K562 (cell line): ENCODE results near the gene AMPD3. TPM values are rescaled to one million over a fixed set of nuclear protein-coding genes. Genes with fewer than 3 reads are reported as not detected.
A peak's percentile ranks its signal among the peaks of the same experiment; 100 is the strongest.

ENCODE experiments used
- ATAC-seq: fragments of 200-7000 bp; cut with Tn5 transposase; 3 replicates; pipeline ENCODE4 v1.9.1; 2020; ENCODE audit warnings: moderate library complexity
- BruUV-seq: library from RNA; stranded (reverse); fragments of 400-500 nt; replicated peaks from 2 replicates; lab custom pipeline; 2021; lab: Mats Ljungman, UMichigan
- CTCF ChIA-PET: fragments of 300-600 bp; formaldehyde crosslinking; extraction: SDS; loops from one replicate; lab custom pipeline; 2021; ENCODE audit warnings: low intra/inter-chr PET ratio; lab: Yijun Ruan, JAX
- POLR2A ChIA-PET: fragments of 300-600, 350-650 bp; sonication (Branson Sonifier 250); formaldehyde crosslinking; extraction: SDS; loops from one replicate; lab custom pipeline; 2021; ENCODE audit warnings: antibody characterized with exemption, inconsistent platforms; lab: Yijun Ruan, JAX
- DNase-seq, 4 experiments: peaks; one replicate each; pipeline versions ENCODE4 v3.0.0 to v3.0.0-alpha.2; 2011 to 2018; ENCODE audit warnings: low spot score in 3 of 4, mixed read lengths in 3 of 4; ENCODE audit errors: extremely low read depth in 1 of 4
- FAIRE-seq: peaks from 2 replicates; lab custom pipeline; 2011; peaks lifted over from hg19 to GRCh38; lab: Jason Lieb, UNC
- H2AFZ ChIP-seq: 2 replicates; pipeline ENCODE4 v1.6.0; 2011; ENCODE audit warnings: low read depth, low read length, control low read depth, inconsistent platforms
- H3K27ac ChIP-seq: fragments of 200-600 bp; 3 replicates; pipeline ENCODE4 v1.8.0; 2011; ENCODE audit warnings: low read depth, mild to moderate bottlenecking, control low read depth, inconsistent platforms, low read length, moderate library complexity, mixed read lengths; ENCODE audit errors: extremely low read depth
- H3K27me3 ChIP-seq, 2 experiments: fragments of 300-600 bp in 1 of 2; 2 replicates in 1 of 2; 3 replicates in 1 of 2; pipeline versions ENCODE4 v1.6.0 to v1.8.0; 2011; ENCODE audit warnings: inconsistent platforms in 2 of 2, low read length in 2 of 2, mild to moderate bottlenecking in 1 of 2, mixed read lengths in 1 of 2, moderate library complexity in 1 of 2; ENCODE audit not compliant: control insufficient read depth in 2 of 2, insufficient read depth in 2 of 2
- H3K36me3 ChIP-seq: fragments of 300-600 bp; 3 replicates; pipeline ENCODE4 v1.8.0; 2011; ENCODE audit warnings: mild to moderate bottlenecking, low read length, inconsistent platforms; ENCODE audit not compliant: control insufficient read depth, insufficient read depth
- H3K4me1 ChIP-seq, 2 experiments: fragments of 200-600 bp in 1 of 2; replicated peaks in 1 of 2; 2 replicates in 1 of 2; 3 replicates in 1 of 2; pipeline versions ENCODE4 v1.5.1 to v1.8.0; 2011; ENCODE audit warnings: inconsistent platforms in 2 of 2, low read length in 2 of 2, mild to moderate bottlenecking in 1 of 2, mixed read lengths in 1 of 2, moderate library complexity in 1 of 2; ENCODE audit not compliant: control insufficient read depth in 2 of 2, insufficient read depth in 2 of 2
- H3K4me2 ChIP-seq: 2 replicates; pipeline ENCODE4 v1.6.1; 2011; ENCODE audit warnings: low read length, control low read depth, inconsistent platforms, mixed read lengths; ENCODE audit not compliant: insufficient read depth
- H3K4me3 ChIP-seq: fragments of 200-600 bp; sonication (generic), shearing (Covaris generic); 2 replicates; pipeline ENCODE4 v1.5.1; 2016; ENCODE audit warnings: control low read depth, inconsistent platforms
- H3K79me2 ChIP-seq: fragments of 200-600 bp; 3 replicates; pipeline ENCODE4 v1.8.0; 2011; ENCODE audit warnings: low read length, inconsistent platforms; ENCODE audit not compliant: control insufficient read depth, insufficient read depth
- H3K9ac ChIP-seq, 2 experiments: 2 replicates each; pipeline versions ENCODE4 v1.6.0 to v1.6.1; 2011; ENCODE audit warnings: low read depth in 2 of 2, low read length in 2 of 2, control low read depth in 1 of 2, inconsistent platforms in 1 of 2, mild to moderate bottlenecking in 1 of 2, mixed read lengths in 1 of 2; ENCODE audit not compliant: insufficient read depth in 1 of 2
- H3K9me1 ChIP-seq: one replicate; pipeline ENCODE4 v1.6.0; 2011; ENCODE audit warnings: inconsistent platforms, mild to moderate bottlenecking, low read length, moderate library complexity; ENCODE audit not compliant: control insufficient read depth, insufficient read depth
- H3K9me3 ChIP-seq: replicated peaks from 2 replicates; pipeline ENCODE4 v1.5.1; 2011; ENCODE audit warnings: low read depth, low read length, inconsistent platforms; ENCODE audit not compliant: control insufficient read depth, insufficient read depth
- H4K20me1 ChIP-seq: replicated peaks from 2 replicates; pipeline ENCODE4 v1.6.1; 2011; ENCODE audit warnings: low read length, inconsistent platforms, mixed read lengths; ENCODE audit not compliant: control insufficient read depth, insufficient read depth
- CEBPB ChIP-seq: fragments of 450-650 bp; IDR thresholded peaks from 2 replicates; pipeline ENCODE4 v1.6.1; 2016; ENCODE audit warnings: missing genetic modification characterization, missing compliant biosample characterization
- CEBPG ChIP-seq, 3 experiments: fragments of 200-800 bp in 1 of 3; sonication (Bioruptor generic) in 1 of 3; sonication (generic) in 1 of 3; formaldehyde crosslinking in 1 of 3; IDR thresholded peaks in 2 of 3; conservative IDR thresholded peaks in 1 of 3; 2 replicates each; pipeline versions ENCODE4 v1.6.1 to v1.8.0; 2016 to 2022; ENCODE audit warnings: missing compliant biosample characterization in 2 of 3, missing genetic modification characterization in 2 of 3, mild to moderate bottlenecking in 1 of 3, missing genetic modification reagents in 1 of 3
- CREB1 ChIP-seq, 2 experiments: sonication (generic) in 1 of 2; formaldehyde crosslinking in 1 of 2; IDR thresholded peaks; 2 replicates each; pipeline versions ENCODE4 v1.6.1 to v1.8.0; 2012 to 2022; ENCODE audit warnings: inconsistent platforms in 1 of 2, mild to moderate bottlenecking in 1 of 2, missing genetic modification reagents in 1 of 2, moderate library complexity in 1 of 2
- EP400 ChIP-seq: fragments of 450-650 bp; IDR thresholded peaks from 2 replicates; pipeline ENCODE4 v1.6.1; 2017; ENCODE audit warnings: antibody characterized with exemption, mild to moderate bottlenecking, moderate library complexity
- HDAC2 ChIP-seq: fragments of 450-650 bp; IDR thresholded peaks from 2 replicates; pipeline ENCODE4 v1.6.1; 2016; ENCODE audit warnings: mild to moderate bottlenecking
- MAFF ChIP-seq: IDR thresholded peaks from 2 replicates; pipeline ENCODE4 v1.6.1; 2012; ENCODE audit warnings: low read length, improper control_type of control experiment
- NCOA6 ChIP-seq: fragments of 450-650 bp; IDR thresholded peaks from 2 replicates; pipeline ENCODE4 v1.6.1; 2017; ENCODE audit warnings: mild to moderate bottlenecking
- NCOR1 ChIP-seq: fragments of 450-650 bp; IDR thresholded peaks from 2 replicates; pipeline ENCODE4 v1.6.1; 2016; ENCODE audit warnings: mild to moderate bottlenecking, moderate library complexity
- PTRF ChIP-seq: fragments of 450-650 bp; IDR thresholded peaks from 2 replicates; pipeline ENCODE4 v1.6.1; 2016; ENCODE audit warnings: mild to moderate bottlenecking, missing genetic modification characterization, missing compliant biosample characterization
- RFX7 ChIP-seq: fragments of 250-450 bp; sonication (Bioruptor Pico); IDR thresholded peaks from 2 replicates; pipeline ENCODE4 v1.5.1; 2021; ENCODE audit warnings: mild to moderate bottlenecking
- SMAD3 ChIP-seq: fragments of 450-650 bp; formaldehyde crosslinking; conservative IDR thresholded peaks from 2 replicates; pipeline ENCODE4 v1.4.0; 2020; ENCODE audit warnings: mild to moderate bottlenecking
- SMC3 ChIP-seq: conservative IDR thresholded peaks from 2 replicates; pipeline ENCODE4 v1.6.1; 2011; ENCODE audit warnings: low read depth, low read length, improper control_type of control experiment; ENCODE audit not compliant: insufficient read depth
- ZNF696 ChIP-seq: fragments of 250-450 bp; sonication (Bioruptor Pico); conservative IDR thresholded peaks from 2 replicates; pipeline ENCODE4 v1.4.0; 2020; ENCODE audit warnings: mild to moderate bottlenecking, moderate library complexity
- WGBS: fragments of 100-300 bp; shearing (Covaris generic); methylation state at CpG from one replicate; pipeline ENCODE4 v1.1.6; 2016; ENCODE audit warnings: low coverage, mixed read lengths; ENCODE audit not compliant: insufficient coverage; ENCODE audit errors: missing lambda C conversion rate; 5-methylcytosine and 5-hydroxymethylcytosine counted together
- in situ Hi-C: fragments of 300-500 bp; cut with MboI; formaldehyde crosslinking; loops from 4 replicates; pipeline ENCODE4 v1.15.0; 2018; ENCODE audit warnings: inconsistent platforms, mixed read lengths
- intact Hi-C: fragments of 100-400 bp; cut with micrococcal nuclease; formaldehyde crosslinking; loops from 2 replicates; pipeline ENCODE4 v1.14.2; 2022
- polyA plus RNA-seq, 8 experiments: library from polyadenylated mRNA; depleted of rRNA in 4 of 8; stranded (reverse) in 5 of 8; unstranded in 3 of 8; fragments of >200 nt; fragmentation: Nextera tagmentation in 2 of 8; fragmentation: Illumina TruSeq in 1 of 8; extraction: Ambion mirVana in 2 of 8; extraction: Trizol in 1 of 8; gene quantifications; 2 replicates each; pipeline versions ENCODE4 v1.2.1 to v1.2.3, GENCODE V29; 2011 to 2014; ENCODE audit warnings: inconsistent platforms in 1 of 8, missing spikeins in 1 of 8
- total RNA-seq, 7 experiments: library from RNA; depleted of rRNA in 6 of 7; stranded (reverse); fragments of >200 nt in 6 of 7; fragmentation: Illumina TruSeq in 2 of 7; extraction: Trizol in 2 of 7; gene quantifications; 2 replicates each; pipeline versions ENCODE4 v1.2.1 to v1.2.3, GENCODE V29; 2011 to 2021; ENCODE audit warnings: low replicate concordance in 1 of 7

Gene AMPD3
- total and polyA plus RNA-seq, 9 of the 15 experiments (the other 6 are each of a cell fraction or from before 2014, with no cell fraction given) = 4.4 to 23.6 (median 11.2) TPM

DNA sequence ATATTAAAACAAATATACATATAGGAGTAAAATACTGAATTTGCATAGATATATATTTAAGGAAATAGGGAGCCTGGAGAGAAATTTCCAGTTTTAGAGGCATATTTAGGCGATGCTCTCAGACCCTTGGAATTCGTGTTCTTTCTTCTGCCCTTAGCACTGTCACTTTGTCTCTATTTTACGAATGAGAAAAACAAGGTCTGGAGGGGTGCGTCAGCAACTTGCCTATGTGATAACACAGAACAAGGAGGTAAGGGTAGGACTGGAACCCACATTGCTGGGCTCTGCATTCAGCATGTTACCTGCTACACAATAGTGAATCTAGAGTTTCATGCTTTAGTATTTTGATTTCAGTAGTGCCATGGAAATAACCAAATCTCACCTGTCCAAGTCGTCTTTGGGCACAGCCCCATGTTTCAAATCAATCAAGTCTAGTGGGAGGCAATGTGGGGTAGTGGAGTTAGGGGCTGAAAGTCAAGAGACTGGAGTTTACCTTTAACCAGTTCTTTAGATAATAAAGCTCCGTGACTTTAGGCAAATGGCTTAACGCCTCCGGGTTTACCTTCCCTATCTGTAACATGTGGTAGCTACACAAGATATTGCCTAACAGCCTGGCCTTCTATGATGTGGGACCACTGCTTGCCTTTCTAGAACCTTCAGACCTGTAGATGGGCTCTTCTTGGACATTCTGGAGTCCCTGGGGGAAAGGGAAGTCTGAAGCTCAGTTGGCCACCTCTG, 44.8 kb upstream of the AMPD3 start:
- in situ Hi-C loops = no loop called here
- H2AFZ ChIP-seq = peak overlapping the region; percentile 37
- H3K79me2 ChIP-seq = no peaks in the 10 kb centered on the region
- H3K4me1 ChIP-seq = peaks cover 16 to 27% of the 10 kb centered on the region in 2 experiments; a peak in 4 of 5 replicates
- POLR2A ChIA-PET = interaction anchor here (2.3 kb wide), 1 partner anchor 46 kb away, joined by 9 read pairs; no protein-coding TSS in a partner anchor
- H3K9ac ChIP-seq = no peak overlapping the region
- CTCF ChIA-PET = no interaction called here
- H3K9me1 ChIP-seq = no peaks in the 10 kb centered on the region
- no peaks in the 10 kb centered on the region for H3K36me3 ChIP-seq
- TF ChIP-seq SMC3 = no peak
- no peak for TF ChIP-seq EP400
- TF ChIP-seq CEBPG (CRISPR knock-in tag; IDR thresholded peaks at IDR 0.05) = no peak
- TF ChIP-seq CEBPG (tag; conservative IDR thresholded peaks at IDR 0.05 in 1 of 2, IDR thresholded peaks at IDR 0.05 in 1 of 2) = peak in 1 of 2 experiments; percentile 36; a peak in 1 of 4 replicates
- TF ChIP-seq MAFF = no peak
- no peak for TF ChIP-seq HDAC2
- TF ChIP-seq CREB1 (IDR thresholded peaks at IDR 0.05) = no peak
- no peak for TF ChIP-seq CREB1 (CRISPR knock-in tag; IDR thresholded peaks at IDR 0.05)
- no peak for TF ChIP-seq NCOR1
- TF ChIP-seq NCOA6 = no peak
- TF ChIP-seq SMAD3 (CRISPR knock-in tag) = no peak
- TF ChIP-seq RFX7 (CRISPR knock-in tag) = no peak
- no peak for TF ChIP-seq ZNF696
- TF ChIP-seq CEBPB (tag) = peak; percentile 54; the same call in 1 of the 2 replicates
- TF ChIP-seq PTRF (tag) = no peak
- DNase-seq (no peak), FAIRE-seq (peak; percentile 32), ATAC-seq (no peak)
- no peak overlapping the region for H3K4me2 ChIP-seq
- H3K27me3 ChIP-seq = no peaks in the 10 kb centered on the region
- H3K9me3 ChIP-seq = no peaks in the 10 kb centered on the region
- intact Hi-C loops = loop anchor here (5.0 to 10.0 kb wide), 2 partner anchors 47 to 215 kb away; partner anchors contain the start of gene AMPD3
- H4K20me1 ChIP-seq = no peaks in the 10 kb centered on the region
- H3K27ac ChIP-seq = no peak overlapping the region
- WGBS = 21% methylated on average over 8 of the region's 8 CpGs
- no TSS peak for BruUV-seq
- H3K4me3 ChIP-seq = no peak overlapping the region
